GM10248 (cell line): Measurements from ENCODE around the gene NKX1-2.
A peak's percentile ranks its signal among the peaks of the same experiment; 100 is the strongest.

ENCODE experiments used
- CTCF ChIA-PET: fragments of 300-600 bp; sonication (Branson Sonifier 250); formaldehyde crosslinking; extraction: SDS; loops from one replicate; lab custom pipeline; 2021; ENCODE audit warnings: antibody characterized with exemption; lab: Yijun Ruan, JAX
- POLR2A ChIA-PET: fragments of 350-650 bp; sonication (Branson Sonifier 250); formaldehyde crosslinking; extraction: SDS; loops from one replicate; lab custom pipeline; 2020; ENCODE audit warnings: antibody characterized with exemption; lab: Yijun Ruan, JAX
- DNase-seq: peaks from one replicate; pipeline ENCODE4 v3.0.0; 2012; ENCODE audit errors: extremely low spot score
- TF ChIP-seq, protein P1 (sequence below): IDR thresholded peaks from 2 replicates; pipeline ENCODE4 v1.5.1; 2012; ENCODE audit warnings: mild to moderate bottlenecking, low read depth; ENCODE audit errors: extremely low read depth, missing control alignments, control extremely low read depth

The NKX1-2 gene

DNA sequence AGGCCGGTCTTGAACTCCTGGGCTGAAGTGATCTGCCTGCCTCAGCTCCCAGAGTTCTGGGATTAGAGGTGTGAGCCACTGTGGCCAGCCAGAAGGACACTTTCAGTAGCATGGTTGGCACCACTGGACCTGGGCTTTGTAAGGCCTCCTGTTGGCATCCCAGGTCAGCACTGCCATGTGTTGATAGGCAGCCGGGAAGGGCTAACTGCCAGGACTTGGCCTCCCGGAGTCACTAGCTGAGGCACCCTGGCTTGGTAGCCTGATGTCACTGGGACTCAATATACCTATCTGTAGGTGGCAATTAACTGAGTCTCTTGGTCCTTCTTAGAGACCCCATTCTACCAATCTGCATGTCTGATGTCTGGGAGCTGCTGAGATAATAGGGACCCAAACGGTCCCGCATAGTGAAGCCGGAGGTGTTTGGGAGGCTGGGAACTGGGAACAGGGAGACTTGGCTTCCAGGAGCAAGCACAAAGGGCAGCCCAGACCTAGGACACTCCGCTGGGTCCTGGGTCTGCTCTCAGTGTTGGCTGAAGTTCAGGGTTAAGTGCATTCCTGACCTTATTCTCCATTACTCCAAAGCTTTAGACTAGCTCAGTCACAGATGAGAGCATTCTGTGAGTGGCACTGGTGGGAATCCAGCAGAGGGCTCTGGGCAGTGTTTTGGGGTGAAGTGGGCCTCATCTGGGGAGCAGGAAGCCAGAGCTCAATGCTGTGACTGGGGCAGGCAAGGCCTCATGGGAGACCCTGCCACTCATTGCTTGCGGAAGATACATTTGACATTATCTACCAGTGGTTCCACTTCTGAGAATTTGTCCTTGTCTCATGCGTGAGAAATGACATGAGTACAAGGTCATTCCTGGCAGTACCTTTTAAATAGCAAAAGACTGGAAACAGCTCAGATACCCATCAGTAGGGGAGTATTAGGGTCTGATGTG, 14.5 kb upstream of the NKX1-2 start:
- DNase-seq, result no peak
- CTCF ChIA-PET, result interaction anchor here (1.5 kb wide), 1 partner anchor 9 kb away, joined by 4 read pairs; no protein-coding TSS in a partner anchor
- POLR2A ChIA-PET, result no interaction called here
- TF ChIP-seq, protein P1, sequence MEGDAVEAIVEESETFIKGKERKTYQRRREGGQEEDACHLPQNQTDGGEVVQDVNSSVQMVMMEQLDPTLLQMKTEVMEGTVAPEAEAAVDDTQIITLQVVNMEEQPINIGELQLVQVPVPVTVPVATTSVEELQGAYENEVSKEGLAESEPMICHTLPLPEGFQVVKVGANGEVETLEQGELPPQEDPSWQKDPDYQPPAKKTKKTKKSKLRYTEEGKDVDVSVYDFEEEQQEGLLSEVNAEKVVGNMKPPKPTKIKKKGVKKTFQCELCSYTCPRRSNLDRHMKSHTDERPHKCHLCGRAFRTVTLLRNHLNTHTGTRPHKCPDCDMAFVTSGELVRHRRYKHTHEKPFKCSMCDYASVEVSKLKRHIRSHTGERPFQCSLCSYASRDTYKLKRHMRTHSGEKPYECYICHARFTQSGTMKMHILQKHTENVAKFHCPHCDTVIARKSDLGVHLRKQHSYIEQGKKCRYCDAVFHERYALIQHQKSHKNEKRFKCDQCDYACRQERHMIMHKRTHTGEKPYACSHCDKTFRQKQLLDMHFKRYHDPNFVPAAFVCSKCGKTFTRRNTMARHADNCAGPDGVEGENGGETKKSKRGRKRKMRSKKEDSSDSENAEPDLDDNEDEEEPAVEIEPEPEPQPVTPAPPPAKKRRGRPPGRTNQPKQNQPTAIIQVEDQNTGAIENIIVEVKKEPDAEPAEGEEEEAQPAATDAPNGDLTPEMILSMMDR, result no peak

DNA sequence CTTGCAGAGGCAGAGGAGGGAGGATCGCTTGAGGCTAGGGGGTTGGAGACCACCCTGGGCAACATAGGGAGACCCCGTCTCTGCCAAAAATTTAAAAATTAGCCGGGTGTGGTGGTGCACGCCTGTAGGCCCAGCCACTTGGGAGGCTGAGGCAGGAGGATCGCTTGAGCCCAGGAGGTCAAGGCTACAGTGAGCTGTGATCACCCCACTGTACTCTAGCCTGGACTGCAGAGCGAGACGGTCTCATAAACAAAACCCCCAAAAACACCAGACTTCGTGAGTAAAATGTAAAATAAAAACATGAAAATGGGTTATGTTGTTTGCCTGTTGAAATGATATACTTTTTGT, 12.5 kb upstream of the NKX1-2 start:
- CTCF ChIA-PET, result interaction anchor here (1.1 kb wide), 2 partner anchors 45 to 73 kb away, joined by 3 to 4 read pairs; no protein-coding TSS in a partner anchor
- POLR2A ChIA-PET, result no interaction called here

DNA sequence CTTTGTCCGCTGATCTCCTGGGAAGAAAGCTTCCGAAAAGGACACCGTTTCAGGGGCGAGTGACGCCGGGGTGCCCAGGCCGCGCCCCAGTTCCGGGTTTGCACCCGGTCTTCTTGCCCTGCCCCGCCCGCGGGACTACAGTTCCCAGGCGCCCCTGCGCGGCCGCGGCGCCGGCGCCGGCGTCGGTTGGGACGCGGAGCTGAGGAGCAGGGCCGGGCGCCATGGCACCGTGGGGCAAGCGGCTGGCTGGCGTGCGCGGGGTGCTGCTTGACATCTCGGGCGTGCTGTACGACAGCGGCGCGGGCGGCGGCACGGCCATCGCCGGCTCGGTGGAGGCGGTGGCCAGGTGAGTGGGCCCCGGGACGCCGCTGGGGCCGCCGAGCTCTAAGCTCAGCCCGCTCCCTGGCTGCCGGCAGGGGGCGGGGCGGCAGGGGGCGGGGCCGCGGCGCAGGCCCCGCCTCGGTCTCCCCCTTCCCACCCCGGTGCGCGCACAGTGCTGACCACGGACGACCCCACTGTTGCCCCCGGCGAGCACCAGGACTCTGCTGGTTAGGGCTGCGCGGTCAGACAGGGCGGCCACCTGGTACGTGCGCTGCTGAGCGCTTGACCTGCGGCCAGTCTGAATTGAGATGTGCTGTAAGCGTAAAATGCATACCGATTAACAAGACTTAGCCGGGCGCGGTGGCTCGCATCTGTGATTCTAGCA, 12.0 kb upstream of the NKX1-2 start, which contains the start of gene LHPP:
Gene LHPP (plus strand): TSS at position 182 of the 706 bp plus-strand sequence. CDS start 40 bp downstream, at position 222.
- TF ChIP-seq, protein P1, result no peak
- peak; percentile 95 for DNase-seq
- POLR2A ChIA-PET, result no interaction called here
- CTCF ChIA-PET, result interaction anchor here (0.8 to 1.8 kb wide), 5 partner anchors 12 to 73 kb away, joined by 3 to 5 read pairs (median 4); no protein-coding TSS in a partner anchor

More for the DNA sequence above, 12.5 kb upstream of the NKX1-2 start:
- no peak for DNase-seq
- TF ChIP-seq, protein P1, result no peak

DNA sequence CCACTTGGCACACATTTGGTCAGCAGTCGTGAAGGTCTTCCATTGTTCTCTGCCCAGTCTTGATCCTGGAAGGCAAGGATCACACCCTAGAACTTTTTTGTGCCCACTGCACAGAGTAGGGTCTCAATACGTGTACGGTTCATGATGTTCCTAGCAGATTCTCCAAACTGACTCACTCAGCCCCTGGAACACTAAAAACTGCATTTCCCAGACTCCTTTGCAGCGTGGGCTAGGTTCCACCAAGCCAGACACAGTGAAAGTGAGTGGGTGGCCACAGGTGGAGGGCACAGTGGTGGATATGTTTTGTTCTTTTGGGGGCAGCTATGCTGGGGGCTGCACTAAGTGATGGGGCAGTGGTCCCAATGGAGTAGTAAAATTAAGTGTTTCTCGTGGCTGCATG, 10.3 kb upstream of the NKX1-2 start:
- TF ChIP-seq, protein P1, result no peak
- no peak for DNase-seq
- ChIA-PET POLR2A (no interaction called here), CTCF (interaction anchor here (1.8 kb wide), 1 partner anchor 19 kb away, joined by 5 read pairs; no protein-coding TSS in a partner anchor)

DNA sequence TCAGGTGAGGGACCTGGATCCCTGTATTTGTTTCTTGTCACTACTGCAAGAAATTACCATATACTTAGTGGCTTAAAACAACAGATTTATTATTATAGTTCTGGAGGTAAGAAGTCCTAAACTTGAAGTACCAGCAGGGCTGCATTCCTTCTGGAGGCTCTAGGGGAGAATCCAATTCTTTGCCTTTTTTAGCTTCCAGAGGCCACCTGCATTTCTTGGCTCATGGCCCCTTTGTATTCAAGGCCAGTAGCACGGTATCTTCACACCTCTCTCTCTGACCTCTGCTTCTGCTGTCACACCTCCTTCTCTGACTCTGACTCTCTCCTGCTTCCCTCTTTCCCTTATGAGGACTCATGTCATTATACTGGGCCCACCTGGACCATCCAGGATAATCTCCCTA, 9.6 kb upstream of the NKX1-2 start:
- TF ChIP-seq, protein P1, result no peak
- ChIA-PET CTCF (no interaction called here), POLR2A (no interaction called here)
- no peak for DNase-seq

DNA sequence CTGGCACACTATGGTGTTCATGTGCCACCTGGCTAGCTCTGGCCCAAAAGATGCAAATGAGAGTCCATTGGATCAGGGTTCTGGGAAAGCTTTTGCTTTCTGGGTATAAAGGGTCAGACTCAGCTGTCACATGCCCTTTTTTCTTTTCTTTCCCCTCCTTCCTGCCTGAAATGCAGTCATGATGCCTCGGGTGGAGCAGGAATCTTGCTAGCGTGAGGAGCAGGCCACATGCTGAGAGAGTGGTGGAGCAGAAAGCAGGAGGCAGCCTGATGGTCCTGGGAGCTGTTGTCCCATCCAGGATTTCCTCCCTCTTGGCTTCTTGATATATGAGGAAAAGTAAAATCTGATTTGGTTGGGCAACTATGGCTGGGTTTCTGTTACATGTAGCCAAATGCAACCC, 9.1 kb upstream of the NKX1-2 start:
- ChIA-PET CTCF (interaction anchor here (1.0 kb wide), 1 partner anchor 12 kb away, joined by 3 read pairs; no protein-coding TSS in a partner anchor), POLR2A (no interaction called here)
- TF ChIP-seq, protein P1, result no peak
- no peak for DNase-seq
